Fibroblast of the aortic adventitia (primary cell): ENCODE measurements around the gene CIT. TPM values are rescaled to one million over a fixed set of nuclear protein-coding genes. Genes with fewer than 3 reads are reported as not detected.

Experiments
- DNase-seq: peaks from one replicate; pipeline ENCODE4 v3.0.0-alpha.2; 2010; ENCODE audit warnings: low read depth
- H3K4me3 ChIP-seq: 2 replicates; pipeline ENCODE4 v1.5.1; 2011; ENCODE audit warnings: low read depth, mild to moderate bottlenecking, control low read depth, low read length, moderate library complexity
- total RNA-seq: library from RNA; depleted of rRNA; stranded (reverse); fragments of >200 nt; gene quantifications from 2 replicates; pipeline ENCODE4 v1.2.3, GENCODE V29; 2012; ENCODE audit warnings: low replicate concordance
- TF ChIP-seq, protein P1 (sequence below): IDR thresholded peaks from 2 replicates; pipeline ENCODE4 v1.5.1; 2011; ENCODE audit warnings: mild to moderate bottlenecking, low read length, control low read depth, inconsistent platforms; ENCODE audit not compliant: insufficient read depth

The CIT gene
- total RNA-seq, 1 donor: 48.0 TPM

DNA sequence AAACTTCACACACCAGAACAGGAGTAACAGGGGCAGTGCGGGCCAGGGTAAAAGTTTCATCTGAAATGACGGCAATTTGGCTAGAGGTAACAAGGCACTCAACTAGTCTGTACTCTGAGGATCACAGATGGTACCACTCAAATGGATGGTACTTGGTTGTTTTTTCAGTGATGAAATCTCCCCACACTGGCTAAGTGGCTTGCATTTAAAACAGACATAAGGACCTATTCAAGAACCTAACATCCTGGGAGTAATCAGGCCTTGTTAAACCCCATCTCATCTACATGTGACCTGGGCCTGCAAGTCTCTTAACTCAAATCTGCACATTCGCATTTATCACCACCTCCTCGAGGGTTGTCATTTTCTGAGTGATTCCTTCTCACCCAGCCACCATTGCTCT, 118.4 kb downstream of the CIT start:
- TF ChIP-seq, protein P1, sequence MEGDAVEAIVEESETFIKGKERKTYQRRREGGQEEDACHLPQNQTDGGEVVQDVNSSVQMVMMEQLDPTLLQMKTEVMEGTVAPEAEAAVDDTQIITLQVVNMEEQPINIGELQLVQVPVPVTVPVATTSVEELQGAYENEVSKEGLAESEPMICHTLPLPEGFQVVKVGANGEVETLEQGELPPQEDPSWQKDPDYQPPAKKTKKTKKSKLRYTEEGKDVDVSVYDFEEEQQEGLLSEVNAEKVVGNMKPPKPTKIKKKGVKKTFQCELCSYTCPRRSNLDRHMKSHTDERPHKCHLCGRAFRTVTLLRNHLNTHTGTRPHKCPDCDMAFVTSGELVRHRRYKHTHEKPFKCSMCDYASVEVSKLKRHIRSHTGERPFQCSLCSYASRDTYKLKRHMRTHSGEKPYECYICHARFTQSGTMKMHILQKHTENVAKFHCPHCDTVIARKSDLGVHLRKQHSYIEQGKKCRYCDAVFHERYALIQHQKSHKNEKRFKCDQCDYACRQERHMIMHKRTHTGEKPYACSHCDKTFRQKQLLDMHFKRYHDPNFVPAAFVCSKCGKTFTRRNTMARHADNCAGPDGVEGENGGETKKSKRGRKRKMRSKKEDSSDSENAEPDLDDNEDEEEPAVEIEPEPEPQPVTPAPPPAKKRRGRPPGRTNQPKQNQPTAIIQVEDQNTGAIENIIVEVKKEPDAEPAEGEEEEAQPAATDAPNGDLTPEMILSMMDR: no peak
- no peak overlapping the region for H3K4me3 ChIP-seq
- no peak for DNase-seq

GRCh38 chr12:119758234-119758633, 118.9 kb downstream of the CIT start:
- no peak for DNase-seq
- TF ChIP-seq, protein P1: no peak
- H3K4me3 ChIP-seq: no peak overlapping the region

- TF ChIP-seq, protein P1: no peak
- no peak for DNase-seq
- no peak overlapping the region for H3K4me3 ChIP-seq
Observed at GRCh38 chr12:119751961-119752360, 125.2 kb downstream of the CIT start.

- peak; percentile 8 for DNase-seq
- no peak overlapping the region for H3K4me3 ChIP-seq
- TF ChIP-seq, protein P1: no peak
Observed at GRCh38 chr12:119749666-119750065, 127.5 kb downstream of the CIT start.

- TF ChIP-seq, protein P1: no peak
- DNase-seq: no peak
- no peak overlapping the region for H3K4me3 ChIP-seq
Observed at GRCh38 chr12:119748497-119748896, 128.6 kb downstream of the CIT start.

GRCh38 chr12:119746169-119746568, 131.0 kb downstream of the CIT start:
- TF ChIP-seq, protein P1: no peak
- DNase-seq: no peak
- no peak overlapping the region for H3K4me3 ChIP-seq

- H3K4me3 ChIP-seq: no peak overlapping the region
- DNase-seq: no peak
- TF ChIP-seq, protein P1: no peak
Observed at GRCh38 chr12:119744900-119745606, 132.1 kb downstream of the CIT start.
